NCI-H460 (cell line): ENCODE measurements around the gene CTSW. TPM values are rescaled to one million over a fixed set of nuclear protein-coding genes. Genes with fewer than 3 reads are reported as not detected.

Source experiments
- DNase-seq: peaks from one replicate; pipeline ENCODE4 v3.0.0-alpha.2; 2016; ENCODE audit warnings: low read depth; ENCODE audit errors: extremely low read depth
- total RNA-seq: library from RNA; depleted of rRNA; stranded (reverse); fragments of >200 nt; shearing (Covaris generic); gene quantifications from 2 replicates; pipeline ENCODE4 v1.2.3, GENCODE V29; 2014; rRNA removed

The CTSW gene
- total RNA-seq, 1 experiment from 2014 or later, result not detected

DNA sequence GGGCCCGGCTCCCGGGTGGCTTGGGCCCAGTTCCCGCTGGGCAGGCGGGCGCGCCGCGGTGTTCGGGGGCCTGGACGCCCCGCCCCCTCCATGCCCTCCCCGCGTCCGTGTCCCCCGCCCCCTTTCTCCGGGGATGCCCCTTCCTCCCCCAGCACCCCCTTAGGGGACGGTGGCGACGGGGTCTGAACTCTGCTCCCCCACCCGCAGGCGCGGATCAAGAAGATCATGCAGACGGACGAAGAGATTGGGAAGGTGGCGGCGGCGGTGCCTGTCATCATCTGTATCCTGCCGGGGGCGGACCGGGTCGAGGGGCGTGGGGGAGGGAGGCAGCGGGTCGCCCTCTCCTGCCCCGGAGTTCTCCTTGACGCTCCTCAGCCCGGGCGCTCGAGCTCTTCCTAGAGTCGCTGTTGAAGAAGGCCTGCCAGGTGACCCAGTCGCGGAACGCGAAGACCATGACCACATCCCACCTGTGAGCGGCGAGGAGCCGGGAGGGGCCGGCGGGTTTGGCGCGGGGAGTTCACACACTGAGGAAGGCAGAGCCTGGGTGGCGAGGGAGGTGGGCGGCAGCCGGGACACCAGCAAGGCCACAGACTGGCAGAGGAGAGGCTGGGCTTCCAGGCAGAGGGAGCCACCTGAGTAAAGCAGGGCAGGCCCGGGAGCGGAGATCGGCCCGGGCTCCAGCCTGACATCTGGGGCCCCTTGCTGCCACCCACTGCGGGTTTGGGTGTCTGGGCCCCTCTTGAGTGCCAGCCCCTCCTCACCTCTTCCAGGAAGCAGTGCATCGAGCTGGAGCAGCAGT lies 40.1 kb downstream of the CTSW start:
- no peak for DNase-seq

DNA sequence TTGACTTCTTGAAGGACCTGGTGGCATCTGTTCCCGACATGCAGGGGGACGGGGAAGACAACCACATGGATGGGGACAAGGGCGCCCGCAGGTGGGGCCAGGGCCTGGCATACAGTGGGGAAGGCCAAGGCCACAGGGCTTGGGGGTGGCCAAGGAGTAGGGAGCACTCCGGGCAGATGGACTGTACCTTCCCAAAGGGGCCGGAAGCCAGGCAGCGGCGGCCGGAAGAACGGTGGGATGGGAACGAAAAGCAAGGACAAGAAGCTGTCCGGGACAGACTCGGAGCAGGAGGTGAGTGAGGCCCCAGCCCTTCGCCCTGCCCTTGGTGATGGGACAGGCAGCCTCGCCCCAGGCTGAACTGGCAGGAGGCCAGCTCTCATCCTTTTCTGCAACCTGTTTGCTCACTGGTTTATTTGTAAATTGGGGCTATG lies 40.8 kb downstream of the CTSW start:
- no peak for DNase-seq

DNA sequence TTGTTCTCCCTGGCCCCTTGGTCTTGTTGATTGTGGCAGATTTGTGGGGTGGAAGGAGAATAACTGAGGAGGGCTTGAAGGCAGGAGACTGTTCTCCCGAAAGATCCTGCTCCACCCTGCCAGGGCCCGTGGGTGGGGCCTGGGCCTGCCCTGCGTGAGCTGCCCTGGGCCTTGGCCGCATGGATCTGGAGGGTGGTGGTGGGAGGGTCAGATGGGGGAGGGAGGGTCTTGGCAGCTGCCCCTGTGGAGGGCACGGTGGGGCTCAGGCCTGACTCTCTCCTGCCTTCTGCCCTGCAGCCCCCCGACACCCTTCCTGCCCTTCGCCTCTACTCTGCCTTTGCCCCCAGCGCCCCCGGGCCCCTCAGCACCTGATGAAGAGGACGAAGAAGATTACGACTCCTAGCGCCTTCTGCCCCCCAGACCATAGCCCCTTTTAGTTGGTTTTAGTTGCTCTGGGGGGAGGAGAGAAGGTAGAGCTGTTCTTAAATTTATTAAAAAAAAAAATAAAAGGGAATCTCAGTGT lies 41.5 kb downstream of the CTSW start:
- no peak for DNase-seq

DNA sequence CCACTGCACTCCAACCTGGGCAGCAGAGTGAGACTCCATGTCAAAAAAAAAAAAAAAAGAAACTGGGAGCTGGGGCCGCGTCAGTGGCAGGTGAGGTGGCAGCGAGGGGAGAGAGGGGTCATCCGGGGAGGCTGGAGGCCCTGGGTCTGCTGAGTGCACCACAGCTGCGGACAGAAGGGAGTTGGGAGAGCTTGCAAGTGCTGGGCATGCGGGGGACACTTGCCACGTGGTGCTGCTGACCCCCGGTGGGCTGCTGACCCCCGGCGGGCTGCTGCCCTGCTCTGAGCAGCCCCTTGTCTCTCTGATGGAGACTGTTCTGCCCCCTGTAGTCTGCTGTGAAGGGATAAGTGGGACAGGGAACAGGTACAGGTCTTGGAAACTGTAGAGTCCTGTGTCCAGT lies 42.2 kb downstream of the CTSW start:
- DNase-seq, result no peak

DNA sequence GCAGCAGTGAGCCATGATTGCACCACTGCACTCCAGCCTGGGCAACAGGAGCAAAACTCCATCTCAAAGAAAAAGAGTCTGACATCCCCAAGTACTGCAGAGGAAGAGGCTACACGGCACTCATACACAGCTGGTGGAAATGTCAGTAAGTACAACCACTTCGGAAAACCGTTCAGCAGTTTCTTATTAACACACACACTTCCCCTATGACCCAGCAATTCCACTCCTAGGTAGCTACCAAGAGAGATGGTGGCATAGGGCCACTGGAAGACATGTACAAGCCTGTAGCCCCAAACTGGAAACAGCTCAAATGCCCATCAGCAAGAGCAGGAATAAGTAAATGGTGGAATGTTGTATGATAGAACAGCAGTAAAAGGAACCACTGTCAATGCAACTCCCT lies 42.9 kb downstream of the CTSW start:
- DNase-seq, result no peak

DNA sequence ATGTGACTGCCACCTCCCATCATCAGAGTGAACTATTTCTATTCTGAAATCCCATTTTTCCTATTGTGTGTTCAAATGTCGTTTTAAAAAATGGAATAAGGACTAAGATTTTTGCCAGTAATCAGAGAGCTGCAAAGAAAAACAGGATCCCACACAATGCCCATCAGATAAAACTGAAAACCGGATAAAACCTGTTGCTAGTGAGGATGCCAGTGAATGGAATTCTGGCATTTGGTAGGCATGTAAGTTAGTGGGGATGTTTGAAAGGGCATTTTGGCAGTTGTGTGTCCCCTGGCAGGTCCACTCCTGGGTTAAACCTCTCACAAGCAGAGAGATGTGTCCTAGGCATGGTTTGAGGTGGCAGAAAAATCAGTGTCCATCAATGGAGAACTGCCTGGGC lies 45.8 kb downstream of the CTSW start:
- no peak for DNase-seq

DNA sequence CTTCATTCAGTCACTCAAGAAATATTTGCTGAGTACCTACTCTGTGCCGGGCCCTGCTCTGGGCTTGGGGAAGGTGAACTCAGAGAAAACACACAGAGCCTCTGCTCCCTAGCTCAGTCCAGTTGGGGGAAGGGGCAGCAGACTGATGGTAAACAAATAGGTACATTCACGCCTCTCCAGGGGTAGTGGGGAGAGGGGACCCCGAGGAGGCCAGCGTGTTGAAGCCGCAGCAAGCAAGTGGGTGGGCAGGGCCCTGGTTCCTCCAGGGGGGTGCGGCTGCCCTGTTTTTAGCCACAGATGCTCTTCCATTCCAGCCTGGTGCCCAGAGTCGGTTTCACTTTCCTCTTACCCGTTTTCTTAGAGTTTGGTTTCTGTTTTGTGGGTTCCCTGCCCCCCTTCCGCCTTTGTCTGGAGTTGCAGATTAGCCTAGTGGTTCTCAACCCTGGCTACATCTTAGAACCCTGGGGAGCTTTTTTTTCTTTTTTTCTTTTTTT lies 48.3 kb downstream of the CTSW start:
- no peak for DNase-seq

DNA sequence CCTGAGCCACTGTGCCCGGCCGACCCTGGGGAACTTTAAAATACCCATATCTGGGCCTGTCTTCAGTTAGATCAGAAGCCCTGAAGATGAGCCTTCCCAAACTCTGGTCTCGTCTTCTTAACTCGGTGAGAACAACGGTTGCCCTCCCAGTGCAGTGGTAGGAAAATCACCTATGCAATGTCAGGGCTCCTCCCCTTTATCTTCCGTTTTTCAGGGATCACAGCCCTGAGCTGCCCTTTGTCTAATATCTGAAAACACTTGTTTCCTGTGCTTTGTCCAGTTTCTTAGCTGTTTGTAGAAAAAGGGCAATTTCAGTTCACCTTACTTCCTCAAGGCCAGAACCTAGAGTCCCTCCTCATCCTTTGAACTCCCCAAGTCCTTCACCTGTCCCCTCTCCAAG lies 49.0 kb downstream of the CTSW start:
- DNase-seq, result no peak

DNA sequence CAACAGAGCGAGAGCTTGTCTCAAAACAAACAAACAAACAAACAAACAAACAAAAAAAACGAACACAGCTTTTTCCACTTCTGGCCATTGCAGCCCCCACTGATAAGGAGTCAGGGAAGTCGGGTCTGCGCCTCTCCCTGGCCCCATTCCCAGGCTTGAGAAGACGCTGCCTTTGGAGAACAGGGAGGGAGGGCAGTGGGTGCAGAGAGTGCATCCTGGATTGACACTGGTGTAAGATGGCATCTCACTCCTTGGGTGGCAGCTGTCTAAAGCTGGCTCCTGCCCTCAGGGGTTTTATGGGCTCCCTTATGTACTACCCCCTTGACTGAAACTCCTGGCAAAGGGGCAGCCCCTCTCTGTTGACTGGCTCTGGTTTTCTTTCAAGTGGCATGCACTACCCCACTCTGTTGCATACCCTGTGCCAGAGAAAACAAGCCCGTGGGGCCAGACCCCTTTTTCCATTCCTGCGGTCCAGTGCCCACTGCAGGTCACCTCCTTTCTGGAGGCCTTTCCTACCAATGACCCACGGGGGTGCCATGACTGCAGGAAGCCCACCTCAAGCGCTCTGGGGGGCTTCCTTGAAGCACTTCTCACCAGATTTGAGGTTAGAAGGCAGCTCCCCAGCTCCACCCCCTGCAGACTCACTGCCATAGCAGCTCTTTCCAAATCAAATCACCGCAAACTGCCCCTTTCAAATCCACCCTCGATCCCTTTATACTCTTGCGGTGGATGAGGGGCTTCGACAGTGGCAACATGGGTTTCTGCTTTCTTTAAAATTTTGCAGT lies 52.3 kb downstream of the CTSW start:
- no peak for DNase-seq

DNA sequence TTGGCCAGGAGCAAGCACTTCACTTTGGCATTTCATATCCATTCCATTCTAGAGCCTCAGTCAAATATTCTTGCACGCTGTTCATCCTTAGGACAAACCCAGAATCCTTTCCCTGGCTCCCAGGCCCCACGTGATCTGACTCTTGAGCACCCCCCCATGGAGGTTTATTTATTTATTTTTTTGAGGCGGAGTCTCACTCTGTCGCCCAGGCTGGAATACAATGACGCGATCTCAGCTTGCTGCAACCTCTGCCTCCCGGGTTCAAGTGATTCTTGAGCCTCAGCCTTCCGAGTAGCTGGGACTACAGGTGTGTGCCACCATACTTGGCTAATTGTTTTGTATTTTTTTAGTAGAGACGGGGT lies 52.9 kb downstream of the CTSW start:
- no peak for DNase-seq

Other genes with a start within 250 kb of the CTSW start
- 6.0 and 9.5 TPM in 2 replicates for gene SIPA1, start 241.7 kb upstream of the CTSW start, total RNA-seq
- gene RELA, start 216.9 kb upstream of the CTSW start, total RNA-seq, result 31.5 and 34.7 TPM in 2 replicates
- gene KAT5, start 167.6 kb upstream of the CTSW start, total RNA-seq, result 32.7 and 35.9 TPM in 2 replicates
- 13.9 and 15.4 TPM in 2 replicates for gene RNASEH2C, start 159.0 kb upstream of the CTSW start, total RNA-seq
- 7.6 and 8.3 TPM in 2 replicates for gene AP5B1, start 98.9 kb upstream of the CTSW start, total RNA-seq
- gene OVOL1, start 92.8 kb upstream of the CTSW start, total RNA-seq, result not detected in 2 replicates
- 0.05 TPM in 1 of 2 replicates, not detected in the other for gene SNX32, start 45.9 kb upstream of the CTSW start, total RNA-seq
- 362 and 364 TPM in 2 replicates for gene CFL1, start 21.7 kb upstream of the CTSW start, total RNA-seq
- gene MUS81, start 19.4 kb upstream of the CTSW start, total RNA-seq, result 36.8 and 39.1 TPM in 2 replicates
- 1.0 and 2.8 TPM in 2 replicates for gene EFEMP2, start 7.0 kb upstream of the CTSW start, total RNA-seq
- gene FIBP, start 8.6 kb downstream of the CTSW start, total RNA-seq, result 89.6 and 109 TPM in 2 replicates
- 27.3 and 27.5 TPM in 2 replicates for gene CCDC85B, start 10.8 kb downstream of the CTSW start, total RNA-seq
- gene FOSL1, start 20.6 kb downstream of the CTSW start, total RNA-seq, result 56.1 and 58.4 TPM in 2 replicates
- 7.4 and 9.6 TPM in 2 replicates for gene C11orf68, start 39.2 kb downstream of the CTSW start, total RNA-seq
- gene DRAP1, start 39.6 kb downstream of the CTSW start, total RNA-seq, result 57.2 and 62.4 TPM in 2 replicates
- gene TSGA10IP, start 65.6 kb downstream of the CTSW start, total RNA-seq, result not detected in 2 replicates
- 24.7 and 28.4 TPM in 2 replicates for gene SART1, start 81.9 kb downstream of the CTSW start, total RNA-seq
- 23.0 TPM in 2 replicates for gene EIF1AD, start 122.3 kb downstream of the CTSW start, total RNA-seq
- 53.6 and 64.3 TPM in 2 replicates for gene BANF1, start 122.7 kb downstream of the CTSW start, total RNA-seq
- gene CST6, start 132.2 kb downstream of the CTSW start, total RNA-seq, result not detected in 2 replicates
- gene CATSPER1, start 146.6 kb downstream of the CTSW start, total RNA-seq, result not detected in 2 replicates
- not detected in 2 replicates for gene GAL3ST3, start 169.3 kb downstream of the CTSW start, total RNA-seq
- gene SF3B2, start 172.5 kb downstream of the CTSW start, total RNA-seq, result 91.7 and 101 TPM in 2 replicates
- 10.3 and 13.9 TPM in 2 replicates for gene PACS1, start 190.4 kb downstream of the CTSW start, total RNA-seq